NCI-H2196 (cell line): Measurements from ENCODE around the gene CBR3.

Source experiments
- DNase-seq: peaks from one replicate; lab custom pipeline; 2025; ENCODE audit not compliant: unreplicated experiment; lab: John Stamatoyannopoulos, UW

Gene CBR3

GRCh38 chr21:36155603-36156338 lies 20.9 kb downstream of the CBR3 start:
- DNase-seq: peak; percentile 68

- peak; percentile 99 for DNase-seq
Measured at GRCh38 chr21:36156339-36156814, 21.5 kb downstream of the CBR3 start.

GRCh38 chr21:36156815-36157670 lies 22.2 kb downstream of the CBR3 start, which contains the start of gene DOP1B:
Gene DOP1B, plus strand, starts transcription at chr21:36156824. Its CDS starts 7,910 bp downstream, at chr21:36164734.
- peak; percentile 35 for DNase-seq

GRCh38 chr21:36159356-36159921 lies 24.6 kb downstream of the CBR3 start:
- no peak for DNase-seq

GRCh38 chr21:36160850-36161178 lies 25.9 kb downstream of the CBR3 start:
- no peak for DNase-seq

- no peak for DNase-seq
Measured at GRCh38 chr21:36162631-36163030, 27.8 kb downstream of the CBR3 start.

- peak; percentile 14 for DNase-seq
Measured at GRCh38 chr21:36163750-36164741, 29.2 kb downstream of the CBR3 start.

GRCh38 chr21:36165356-36165755 lies 30.5 kb downstream of the CBR3 start:
- DNase-seq: no peak

- no peak for DNase-seq
Measured at GRCh38 chr21:36166705-36167104, 31.8 kb downstream of the CBR3 start.

GRCh38 chr21:36167541-36167940 lies 32.7 kb downstream of the CBR3 start:
- no peak for DNase-seq

- DNase-seq: no peak
Measured at GRCh38 chr21:36169470-36170128, 34.7 kb downstream of the CBR3 start.

- no peak for DNase-seq
Measured at GRCh38 chr21:36170823-36171222, 35.9 kb downstream of the CBR3 start.

- no peak for DNase-seq
Measured at GRCh38 chr21:36171336-36171735, 36.5 kb downstream of the CBR3 start.

GRCh38 chr21:36171741-36172331 lies 37.0 kb downstream of the CBR3 start:
- DNase-seq: no peak

GRCh38 chr21:36174780-36175179 lies 39.9 kb downstream of the CBR3 start:
- no peak for DNase-seq

- no peak for DNase-seq
Measured at GRCh38 chr21:36175771-36176565, 41.1 kb downstream of the CBR3 start.

- no peak for DNase-seq
Measured at GRCh38 chr21:36178349-36178748, 43.5 kb downstream of the CBR3 start.

- no peak for DNase-seq
Measured at GRCh38 chr21:36179145-36179544, 44.3 kb downstream of the CBR3 start.

- DNase-seq: no peak
Measured at GRCh38 chr21:36180963-36181362, 46.1 kb downstream of the CBR3 start.
